ENCODE data around the gene ZNRF3.
"Not testable (repeated sequence)": the region's sequence is repeated elsewhere in the genome, so short reads cannot be mapped to it uniquely, and the experiment has no call there.

The ZNRF3 gene

DNA sequence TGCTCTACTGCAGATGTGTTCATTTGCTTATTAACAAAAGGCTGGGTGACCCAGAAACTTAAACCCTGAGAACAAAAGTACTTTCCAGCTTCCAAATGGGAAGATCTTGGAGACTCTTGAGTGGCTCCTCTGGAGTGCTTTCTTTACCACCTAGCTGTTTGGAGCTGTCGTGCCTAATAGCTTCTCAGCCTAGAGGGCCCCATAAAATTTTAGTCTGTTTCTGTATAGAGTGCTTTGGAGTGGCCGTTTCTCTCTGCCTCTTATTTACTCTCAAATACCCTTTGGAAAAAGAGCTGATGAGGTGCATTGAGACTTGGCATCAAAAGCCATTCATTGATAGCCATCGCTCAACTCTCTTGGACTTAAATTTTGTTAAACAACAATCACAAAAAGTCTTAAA is 50.7 kb downstream of the ZNRF3 start:
- no peak for DNase-seq

DNA sequence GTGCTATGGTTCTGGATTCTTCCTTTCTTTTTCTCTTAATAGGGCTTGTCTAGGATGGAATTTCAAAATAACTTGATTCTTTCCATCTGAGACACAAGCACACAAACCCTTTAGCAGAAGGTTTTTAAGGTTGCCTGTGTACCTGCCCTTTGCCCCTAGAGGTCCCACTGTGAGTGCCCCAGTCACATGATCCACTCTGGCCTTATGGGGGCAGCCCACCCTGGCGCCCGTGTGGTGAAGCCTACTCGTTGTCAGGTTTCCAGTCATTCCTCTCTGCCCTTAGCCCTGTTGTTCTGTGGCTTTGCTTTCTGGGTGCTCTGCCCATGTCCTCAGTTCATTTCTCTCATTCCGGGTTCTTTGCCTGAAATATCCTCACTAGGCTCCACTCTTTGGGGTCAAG is 51.8 kb downstream of the ZNRF3 start:
- DNase-seq, result no peak

DNA sequence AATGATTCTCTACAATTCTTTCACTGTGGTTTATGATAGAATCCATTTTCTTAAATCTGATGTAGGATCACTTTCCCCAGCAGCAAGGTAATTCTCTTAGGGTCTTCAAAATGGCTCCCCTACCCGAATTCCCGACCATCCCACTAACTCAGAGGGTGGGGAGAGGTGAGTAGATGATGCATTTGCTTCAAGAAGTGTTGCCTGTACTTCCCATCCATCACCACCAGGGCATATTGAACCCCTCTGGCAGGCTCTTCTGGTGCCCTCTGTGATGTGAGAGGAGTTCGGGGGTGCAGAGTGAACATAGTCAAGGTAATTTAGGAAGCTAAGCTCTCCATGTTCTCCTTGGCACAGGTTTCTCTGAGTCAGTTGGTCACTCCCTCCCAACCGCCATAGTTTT is 52.3 kb downstream of the ZNRF3 start:
- no peak for DNase-seq

DNA sequence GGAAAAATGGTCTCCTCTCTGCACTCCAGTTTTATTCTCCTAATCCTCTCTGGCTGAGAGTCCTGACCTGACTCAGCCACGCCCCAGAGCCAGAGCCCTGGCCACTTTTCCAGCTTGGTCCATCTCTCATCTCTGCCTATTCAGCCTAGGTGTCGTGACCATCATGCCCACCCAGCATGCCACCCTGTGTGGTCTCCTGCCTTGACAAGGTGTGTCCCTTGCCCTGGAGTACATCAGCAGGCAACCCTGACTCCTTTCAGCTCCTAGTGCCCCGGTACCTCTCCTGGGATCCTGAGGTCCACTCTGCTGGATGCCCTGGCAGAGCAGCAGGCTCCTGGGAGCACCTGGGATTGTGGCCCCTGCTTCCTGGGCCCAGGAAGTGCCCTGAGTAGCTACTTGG is 52.8 kb downstream of the ZNRF3 start:
- DNase-seq, result no peak

DNA sequence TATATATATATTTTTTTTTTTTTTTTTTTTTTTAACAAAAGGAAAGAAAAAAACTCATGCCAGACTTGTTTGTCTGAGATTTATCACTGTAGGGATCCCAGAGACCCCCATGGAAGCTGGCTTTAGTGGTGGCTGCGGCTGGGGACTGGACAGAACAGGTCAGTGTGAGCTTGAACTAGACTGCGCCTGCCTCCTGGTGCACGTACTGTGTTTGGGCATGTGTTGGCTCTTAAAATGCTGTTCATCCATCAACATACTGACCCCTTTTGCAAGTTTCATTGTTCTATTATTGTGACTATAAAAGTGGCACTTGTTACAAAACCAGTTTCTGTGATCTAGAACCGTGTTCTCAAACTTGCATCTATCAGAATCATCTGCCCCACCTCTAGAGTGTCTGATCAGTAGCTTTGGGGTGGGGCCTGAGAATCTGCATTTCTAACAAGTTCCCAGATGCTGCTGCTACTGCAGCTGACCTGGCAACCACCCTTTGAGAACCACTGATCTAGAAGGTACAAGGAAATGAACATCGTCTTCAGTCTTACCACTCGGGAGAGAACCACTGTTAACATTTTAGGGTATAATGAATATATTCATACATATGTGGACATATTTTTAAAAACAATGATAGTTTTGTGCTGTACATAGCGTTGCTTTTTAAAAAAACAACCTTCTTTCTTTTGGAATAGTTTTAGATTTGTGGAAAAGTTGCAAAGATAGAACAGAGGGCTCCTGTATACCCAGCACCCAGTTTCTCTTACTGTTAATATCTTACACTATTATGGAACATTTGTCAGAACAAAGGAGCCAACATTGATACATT is 54.0 kb downstream of the ZNRF3 start:
- no peak for DNase-seq

DNA sequence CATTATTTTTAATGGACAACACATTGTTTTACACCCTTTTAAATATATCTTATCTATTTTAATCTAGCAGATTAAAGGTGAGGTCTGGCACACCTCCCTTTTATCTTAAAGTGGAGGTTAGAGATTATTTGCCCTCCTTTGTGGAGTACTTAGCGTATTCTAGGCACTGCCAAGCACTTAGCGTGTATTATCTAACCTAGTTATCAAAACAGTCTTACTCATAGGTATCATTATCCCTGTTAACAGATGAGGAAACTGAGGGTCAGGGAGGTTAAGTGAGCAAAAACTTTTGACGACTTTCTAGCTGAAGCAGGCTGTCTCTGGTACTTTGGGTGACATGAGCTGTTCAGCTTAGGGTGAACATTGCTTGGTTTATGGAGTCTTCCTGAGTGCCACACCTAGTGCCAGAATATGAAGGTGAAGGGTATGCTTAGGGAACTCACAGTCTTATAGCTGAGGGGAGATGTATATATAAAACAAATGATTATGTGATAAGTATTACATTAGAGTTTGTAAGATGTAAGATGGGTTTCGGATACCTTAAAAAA is 55.0 kb downstream of the ZNRF3 start:
- DNase-seq, result no peak

DNA sequence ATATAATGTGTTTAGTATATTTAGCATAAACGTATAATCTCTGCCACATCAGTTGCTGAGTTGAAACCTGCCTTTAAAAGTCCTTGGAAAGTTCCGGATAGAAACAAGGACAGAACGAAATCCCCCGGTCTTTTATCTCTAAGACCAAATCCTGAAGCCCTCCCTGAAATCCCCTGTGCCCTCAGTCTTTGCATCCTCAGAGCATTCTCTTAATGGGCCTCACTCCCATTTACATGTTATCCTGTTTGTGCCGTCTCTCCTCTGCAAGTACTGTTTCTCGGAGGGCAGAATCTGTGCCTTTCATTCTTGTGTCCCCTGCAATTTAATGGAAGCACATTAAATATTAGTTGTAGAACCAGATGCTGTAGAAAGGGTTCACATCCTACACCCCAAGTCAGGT is 56.0 kb downstream of the ZNRF3 start:
- DNase-seq, result no peak

DNA sequence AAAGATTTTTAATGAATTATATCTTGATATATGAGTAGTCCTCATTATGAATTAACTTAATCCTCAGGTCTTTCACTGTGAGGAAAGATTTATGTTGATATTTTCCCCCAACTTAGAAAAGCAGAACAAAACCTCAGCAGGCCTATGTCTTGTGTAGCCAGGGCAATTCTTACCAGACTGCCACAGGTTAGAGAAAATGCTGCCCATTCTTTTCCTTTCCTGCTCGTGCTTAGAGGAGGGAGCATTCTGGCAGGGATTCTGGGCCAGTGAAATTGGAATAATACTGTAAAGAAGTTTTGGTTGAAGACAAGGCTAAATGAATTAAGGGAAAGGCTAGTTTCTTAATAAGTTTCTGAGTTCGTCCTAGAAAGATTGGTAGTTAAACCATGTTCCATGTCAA is 56.6 kb downstream of the ZNRF3 start:
- DNase-seq, result no peak

DNA sequence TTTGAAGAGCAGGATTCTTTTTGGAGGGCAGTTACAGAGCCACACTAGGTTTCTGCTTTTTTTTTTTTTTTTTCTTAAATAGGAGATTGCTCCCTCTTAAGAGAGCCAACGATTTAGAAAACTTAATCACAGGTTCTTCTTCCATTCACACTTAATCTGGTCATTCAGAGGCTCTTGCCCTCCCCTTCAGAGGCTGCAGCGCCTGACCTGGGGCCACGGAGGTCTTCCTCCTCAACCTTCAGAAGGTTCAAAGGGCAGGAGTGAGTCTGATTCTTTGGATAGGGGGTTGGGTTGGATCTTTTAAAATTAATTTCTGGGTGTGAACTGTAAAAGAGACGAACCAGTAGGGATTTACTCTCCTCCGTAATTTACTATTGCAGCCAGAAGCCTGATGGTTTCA is 57.1 kb downstream of the ZNRF3 start:
- no peak for DNase-seq

DNA sequence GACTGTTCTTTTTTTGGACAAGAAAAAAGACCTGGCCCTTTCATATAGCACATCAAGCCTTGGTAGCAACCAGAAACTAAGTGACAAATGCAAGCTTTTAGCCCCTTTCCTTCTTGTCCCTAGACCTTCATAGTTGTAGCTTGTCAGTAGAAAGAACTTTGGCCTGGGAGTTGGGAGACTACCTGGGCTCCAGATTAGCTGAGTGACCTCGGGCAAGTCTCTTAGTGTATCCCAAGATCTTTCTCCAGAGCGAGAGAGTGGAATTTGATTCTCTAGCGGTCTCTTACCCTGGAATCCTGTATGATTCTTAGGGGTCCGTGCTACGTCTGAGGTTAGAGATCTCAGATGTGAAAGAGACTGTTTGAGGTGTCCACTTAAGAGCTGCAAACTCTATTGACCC is 59.0 kb downstream of the ZNRF3 start:
- DNase-seq, result no peak

DNA sequence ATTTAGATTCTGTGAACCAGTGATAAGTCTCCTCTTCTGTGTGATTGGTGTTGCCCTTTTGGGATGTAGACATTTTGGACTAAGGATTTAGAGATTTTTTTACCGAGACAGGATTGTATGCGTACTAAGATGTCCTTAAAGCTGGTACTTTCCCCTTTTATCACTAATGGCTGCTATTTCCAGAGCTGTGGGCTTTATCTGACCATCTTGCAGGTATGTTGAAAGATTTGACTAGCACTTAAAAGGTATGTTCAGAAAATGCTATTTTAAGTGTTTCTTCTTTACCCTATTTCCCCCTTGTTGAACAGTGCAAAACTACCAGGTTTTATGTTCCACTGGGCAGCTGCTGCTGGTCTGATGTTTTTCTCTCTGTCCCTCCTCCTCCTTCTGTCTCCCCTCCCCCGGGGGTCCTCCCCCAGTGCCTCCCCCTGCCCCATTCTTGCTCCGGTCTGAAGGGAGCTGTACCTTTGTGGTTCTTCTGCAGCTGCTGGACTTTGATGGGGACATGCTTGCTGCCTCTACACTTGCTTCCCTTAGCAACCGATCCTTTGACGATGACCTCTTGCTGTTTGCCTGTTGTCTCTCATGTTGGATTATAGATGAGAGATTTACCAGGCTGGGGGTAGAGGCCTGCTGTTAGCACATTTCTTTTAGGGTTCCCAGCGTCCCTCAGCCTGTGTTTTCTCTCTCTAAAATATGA is 59.6 kb downstream of the ZNRF3 start:
- DNase-seq, result no peak

DNA sequence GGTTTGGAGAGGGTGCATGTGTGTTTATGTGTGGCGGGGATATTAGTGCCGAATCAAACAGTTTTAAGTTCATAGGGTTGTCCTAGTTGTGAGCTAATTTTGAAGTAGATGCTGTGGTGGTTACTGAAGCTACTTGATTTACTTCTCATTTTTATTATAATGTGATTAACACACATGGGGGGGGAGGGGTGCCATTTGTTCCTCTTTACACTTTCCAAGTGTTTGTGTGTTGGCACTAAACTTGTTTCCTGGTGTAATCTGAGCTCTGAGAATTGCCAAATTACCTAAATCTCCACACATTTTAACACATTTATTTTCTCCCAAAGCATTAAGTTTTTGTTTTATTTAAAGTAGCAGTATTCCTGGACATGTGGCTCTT is 60.1 kb downstream of the ZNRF3 start:
- no peak for DNase-seq

DNA sequence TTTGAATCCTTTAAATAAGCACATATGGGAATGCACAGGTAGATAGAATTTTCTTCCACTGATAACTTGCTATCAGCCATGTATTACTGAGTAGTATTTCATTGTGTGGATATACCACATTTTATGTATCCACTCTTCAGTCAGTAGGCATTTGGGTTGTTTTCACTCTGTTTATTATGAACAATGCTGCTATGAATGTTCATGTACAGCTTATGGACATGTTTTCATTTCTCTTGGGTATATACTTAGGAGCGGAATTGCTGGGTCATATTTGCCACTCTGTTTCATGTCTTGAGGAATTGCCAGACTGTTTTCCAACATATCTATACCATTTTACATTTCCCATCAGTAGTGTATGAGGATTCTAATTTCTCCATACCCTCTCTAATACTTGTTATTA is 63.8 kb downstream of the ZNRF3 start:
- no peak for DNase-seq

DNA sequence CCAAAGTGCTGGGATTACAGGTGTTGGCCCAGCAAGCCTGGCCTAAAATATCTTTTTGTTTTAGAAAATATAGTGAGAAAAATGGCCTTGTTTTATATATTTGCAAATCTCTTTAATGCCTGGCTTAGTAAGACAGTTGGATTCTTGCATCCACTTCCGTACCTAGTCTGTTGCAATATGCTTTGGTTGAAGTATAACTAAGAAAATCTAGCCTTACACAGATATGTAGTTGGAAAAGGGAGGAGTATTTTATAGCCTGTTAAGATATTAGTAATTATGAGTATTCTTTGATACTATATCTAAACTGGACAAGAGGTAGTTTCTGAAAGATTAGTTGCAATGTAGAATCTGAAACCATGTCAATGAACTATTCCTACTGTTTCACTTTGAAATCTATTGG is 65.1 kb downstream of the ZNRF3 start:
- no peak for DNase-seq

DNA sequence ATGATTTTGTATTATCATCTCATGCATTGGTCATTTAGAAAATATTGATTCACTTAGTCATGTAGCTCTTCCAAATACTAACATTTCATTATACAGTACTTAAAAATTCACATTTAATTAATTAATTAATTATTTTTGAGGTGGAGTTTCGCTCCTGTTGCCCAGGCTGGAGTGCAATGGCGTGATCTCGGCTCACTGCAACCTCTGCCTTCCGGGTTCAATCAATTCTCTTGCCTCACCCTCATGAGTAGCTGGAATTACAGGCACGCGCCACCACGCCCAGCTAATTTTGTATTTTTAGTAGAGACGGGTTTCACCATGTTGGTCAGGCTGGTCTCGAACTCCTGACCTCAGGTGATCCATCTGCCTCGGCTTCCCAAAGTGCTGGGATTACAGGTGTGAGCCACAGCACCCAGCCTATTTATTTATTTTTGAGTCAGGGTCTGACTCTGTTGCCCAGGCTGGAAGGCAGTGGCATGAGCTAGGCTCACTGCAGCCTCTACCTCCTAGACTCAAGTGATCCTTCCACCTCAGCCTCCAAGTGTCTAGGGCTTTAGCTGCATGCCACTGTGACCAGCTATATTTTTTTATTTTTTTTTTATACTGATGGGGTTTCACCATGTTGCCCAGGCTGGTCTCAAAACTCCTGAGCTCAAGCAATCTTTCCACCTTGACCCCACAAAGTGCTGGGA is 65.6 kb downstream of the ZNRF3 start:
- not testable (repeated sequence) for DNase-seq

DNA sequence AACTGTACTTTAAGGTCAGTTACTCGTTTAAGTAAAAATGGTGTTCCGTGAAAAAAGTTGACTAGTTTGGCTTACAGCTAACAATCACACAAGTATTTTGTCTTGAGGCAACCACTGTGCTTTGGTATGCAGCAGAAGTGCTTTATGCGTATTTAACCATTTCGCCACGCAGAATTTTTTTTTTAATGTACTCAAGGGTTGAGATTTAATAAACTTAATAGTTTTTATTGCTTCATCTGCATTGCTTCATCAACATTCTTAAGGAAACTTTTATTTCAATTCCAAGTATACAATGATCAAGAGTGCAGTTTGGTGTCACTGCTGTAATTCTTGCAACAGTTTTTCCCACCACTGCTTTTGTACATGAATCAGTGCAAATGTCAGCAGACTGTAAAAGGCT is 66.4 kb downstream of the ZNRF3 start:
- no peak for DNase-seq

DNA sequence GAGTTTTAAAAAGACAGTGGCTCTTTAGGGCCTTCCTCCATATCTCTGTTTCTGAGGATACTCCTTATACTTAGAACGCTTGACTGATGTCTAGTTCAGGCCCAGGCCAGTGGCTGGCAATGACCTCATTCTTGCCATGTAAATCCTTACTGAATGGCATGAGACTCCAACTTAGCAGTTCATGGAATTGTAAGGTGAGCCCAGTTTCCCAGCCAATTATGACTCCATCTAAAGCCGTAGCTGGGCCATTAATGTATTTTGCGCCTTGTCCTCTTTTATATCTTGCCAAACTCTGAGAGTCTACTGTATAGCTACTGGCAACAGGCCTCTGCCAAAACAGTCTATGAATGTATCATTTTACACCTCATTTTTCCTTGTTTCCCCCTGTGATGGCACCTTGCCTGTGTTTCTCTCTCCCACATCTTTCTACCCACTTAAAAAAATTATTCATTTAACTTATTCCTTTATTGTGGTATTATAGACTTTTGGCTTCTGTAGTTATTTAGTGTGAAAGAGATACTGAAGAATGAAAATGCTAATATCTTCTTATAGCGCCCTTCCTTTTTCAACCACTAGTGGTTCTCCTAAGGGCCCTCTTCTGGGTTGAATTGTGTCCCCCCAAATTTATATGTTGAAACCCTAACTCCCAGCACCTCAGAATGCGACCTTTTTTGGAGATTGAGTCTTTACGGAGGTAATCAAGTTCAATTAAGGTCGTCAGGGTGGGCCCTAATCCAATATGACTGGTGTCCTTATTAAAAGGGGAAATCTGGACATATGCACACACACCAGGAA is 67.4 kb downstream of the ZNRF3 start:
- DNase-seq, result no peak

DNA sequence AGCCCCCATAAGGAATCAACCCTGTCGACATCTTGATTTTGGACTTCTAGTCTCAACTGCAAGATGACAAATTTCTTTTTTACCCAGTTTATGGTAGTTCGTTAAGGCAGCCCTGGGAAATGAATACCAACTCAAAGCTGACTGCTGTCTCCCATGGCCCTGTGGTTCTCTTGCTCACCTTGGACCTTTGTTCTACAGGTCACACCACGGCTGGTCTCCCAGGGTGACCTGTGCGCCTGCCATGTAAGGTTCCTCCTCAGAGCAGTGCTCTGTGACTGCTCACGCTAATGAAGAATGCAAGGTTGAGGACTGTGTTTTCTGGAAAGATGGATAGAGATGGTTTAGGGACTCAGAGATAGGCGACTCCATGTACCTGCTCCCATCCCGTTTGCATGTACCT is 68.2 kb downstream of the ZNRF3 start:
- no peak for DNase-seq

DNA sequence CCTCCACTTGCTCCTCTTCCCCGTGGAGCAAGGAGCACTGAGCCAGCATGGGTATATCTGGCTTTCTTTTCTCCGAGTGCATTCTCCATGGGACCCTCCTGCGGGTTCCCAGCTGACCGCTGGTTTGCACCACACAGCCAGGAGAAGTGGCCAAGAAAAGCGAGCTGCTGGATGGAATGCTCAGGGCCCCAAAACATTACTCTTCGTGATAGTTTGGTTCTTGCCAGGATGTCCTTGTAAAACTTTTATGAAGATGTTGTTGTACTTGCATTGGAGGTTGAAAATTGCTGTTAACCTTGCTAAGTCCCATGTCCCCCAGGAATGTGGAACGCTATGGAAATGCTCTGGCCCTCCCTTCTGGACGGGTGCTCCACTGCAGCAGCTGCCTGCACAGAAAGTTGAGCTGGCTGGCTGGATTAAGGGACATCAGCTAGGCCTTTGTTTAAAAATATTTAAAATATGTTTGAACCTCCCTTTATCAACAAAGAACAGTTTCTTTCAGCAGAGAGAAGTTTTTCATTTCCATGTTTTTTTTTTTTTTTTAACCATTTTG is 68.7 kb downstream of the ZNRF3 start:
- no peak for DNase-seq

DNA sequence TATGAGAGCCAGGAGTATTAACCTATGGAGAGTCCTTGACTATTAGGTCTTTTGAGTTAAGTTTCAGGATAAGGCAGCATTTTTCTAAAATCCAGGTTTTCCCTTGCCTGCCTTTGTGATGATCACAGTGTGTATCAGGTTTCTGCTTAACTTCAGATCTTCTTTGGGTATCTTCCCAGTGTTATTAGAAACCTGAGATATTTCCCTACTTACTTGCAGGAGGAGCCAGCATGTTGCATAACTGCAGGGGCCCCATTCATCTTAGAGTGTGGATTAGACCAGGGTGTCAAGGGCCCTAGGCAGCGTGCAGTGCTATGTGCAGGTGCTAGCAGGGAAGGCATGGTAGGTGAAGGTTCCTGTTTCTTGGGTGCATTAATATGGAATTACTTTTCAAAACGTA is 69.5 kb downstream of the ZNRF3 start:
- no peak for DNase-seq

DNA sequence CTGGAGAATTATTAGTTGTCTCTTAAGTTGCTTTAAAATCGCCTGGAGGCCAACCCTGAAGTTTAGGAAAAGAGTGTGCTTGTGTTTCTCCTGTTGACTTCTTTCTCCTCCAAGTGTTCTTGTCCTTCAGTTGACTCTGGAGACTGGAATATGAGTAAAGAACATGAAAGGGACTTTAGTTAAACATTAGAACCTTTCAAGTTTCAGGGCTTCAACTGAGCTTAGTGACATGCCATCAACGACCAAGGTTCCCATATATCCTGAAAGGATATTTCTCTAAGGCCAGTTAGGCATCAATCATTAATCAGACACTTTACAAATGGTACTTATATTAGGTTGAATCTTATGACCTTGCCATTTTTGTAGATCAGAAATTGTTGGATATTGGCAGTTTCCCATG is 70.0 kb downstream of the ZNRF3 start:
- no peak for DNase-seq

DNA sequence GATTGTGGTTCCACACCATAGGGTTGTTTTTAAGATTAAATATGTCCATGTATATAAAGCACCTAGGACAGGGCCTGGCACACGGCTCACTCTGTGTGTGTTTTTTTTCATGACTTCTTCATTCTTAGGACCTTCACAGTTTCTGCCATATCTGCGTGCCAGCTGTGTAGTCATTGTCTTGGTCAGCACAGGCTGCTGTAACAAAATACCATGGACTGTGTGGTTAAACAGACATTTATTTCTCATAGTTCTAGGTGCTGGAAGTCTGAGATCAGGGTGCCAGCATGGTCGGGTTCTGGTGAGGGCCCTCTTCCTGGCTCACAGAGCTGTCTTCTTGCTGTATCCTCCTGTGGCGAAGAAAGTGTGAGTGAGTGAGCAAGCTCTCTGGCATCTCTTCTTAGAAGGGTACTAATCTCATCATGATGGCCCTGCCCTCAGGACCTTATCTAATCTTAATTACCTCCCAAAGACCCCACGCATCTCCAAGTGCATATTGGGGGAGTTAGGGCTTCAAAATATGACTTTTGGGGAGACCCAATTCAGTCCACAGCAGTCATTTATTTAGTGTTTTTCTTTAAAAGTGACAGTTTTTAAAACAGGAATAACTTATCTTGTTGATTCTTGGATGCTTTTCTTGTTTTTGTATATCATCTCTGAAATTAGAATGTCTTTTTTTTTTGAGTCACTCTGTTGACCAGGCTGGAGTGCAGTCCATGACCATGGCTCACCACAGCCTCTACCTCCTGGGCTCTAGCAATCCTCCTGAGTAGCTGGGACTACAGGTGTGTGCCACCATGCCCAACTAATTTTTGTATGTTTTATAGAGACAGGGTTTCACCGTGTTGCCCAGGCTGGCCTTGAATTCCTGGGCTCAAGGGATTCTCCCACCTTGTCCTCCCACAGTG is 70.9 kb downstream of the ZNRF3 start:
- DNase-seq, result no peak
